ENCODE results near the gene SACS. TPM values are rescaled to one million over a fixed set of nuclear protein-coding genes. Genes with fewer than 3 reads are reported as not detected.

SACS gene
- total RNA-seq, 4 donors from 2014 or later: 12.9 to 32.9 (median 23.5) TPM

- TF ChIP-seq POLR2A (IDR thresholded peaks at IDR 0.05) (no peak), CTCF (IDR thresholded peaks at IDR 0.05) (no peak), EP300 (IDR thresholded peaks at IDR 0.05) (no peak)
- Histone ChIP-seq H3K9me3 (no peaks in the 10 kb centered on the region), H3K4me1 (peaks cover 0 to under 1% (median 0%) of the 10 kb centered on the region in 4 donors), H3K27me3 (no peaks in the 10 kb centered on the region), H3K36me3 (no peaks in the 10 kb centered on the region), H3K4me3 (no peak overlapping the region), H3K27ac (no peak overlapping the region)
- 59 to 64% methylated on average over 1 of the region's 1 CpG for WGBS, 2 donors
- DNase-seq (ENCODE audit: low spot score in 2 of 2): no peak
Observed at GRCh38 chr13:23460309-23460708, 26.8 kb upstream of the SACS start.

- TF ChIP-seq EP300 (IDR thresholded peaks at IDR 0.05) (no peak), CTCF (IDR thresholded peaks at IDR 0.05) (no peak), POLR2A (IDR thresholded peaks at IDR 0.05) (no peak)
Observed at GRCh38 chr13:23458989-23459388, 25.5 kb upstream of the SACS start.

GRCh38 chr13:23456437-23457210, 23.1 kb upstream of the SACS start:
- Histone ChIP-seq H3K27ac (no peak overlapping the region), H3K36me3 (no peaks in the 10 kb centered on the region), H3K27me3 (no peaks in the 10 kb centered on the region), H3K4me3 (no peak overlapping the region), H3K4me1 (no peaks in the 10 kb centered on the region), H3K9me3 (no peaks in the 10 kb centered on the region)
- WGBS, 2 donors: 77 to 80% methylated on average over 9 of the region's 9 CpGs
- TF ChIP-seq POLR2A (IDR thresholded peaks at IDR 0.05) (no peak), EP300 (IDR thresholded peaks at IDR 0.05) (no peak), CTCF (IDR thresholded peaks at IDR 0.05) (no peak)
- no peak for DNase-seq (ENCODE audit: low spot score in 2 of 2)

More at GRCh38 chr13:23458989-23459388, 25.5 kb upstream of the SACS start:
- 70 to 89% methylated on average over 4 of the region's 4 CpGs for WGBS, 2 donors
- no peak overlapping the region for H3K27ac ChIP-seq
- DNase-seq (ENCODE audit: low spot score in 2 of 2): no peak
- H3K36me3 ChIP-seq: no peaks in the 10 kb centered on the region
- no peaks in the 10 kb centered on the region for H3K27me3 ChIP-seq
- H3K4me3 ChIP-seq: no peak overlapping the region
- no peaks in the 10 kb centered on the region for H3K9me3 ChIP-seq
- no peaks in the 10 kb centered on the region for H3K4me1 ChIP-seq

GRCh38 chr13:23455401-23456185, 22.1 kb upstream of the SACS start:
- 86 to 88% methylated on average over 7 of the region's 7 CpGs for WGBS, 2 donors
- H3K9me3 ChIP-seq: no peaks in the 10 kb centered on the region
- DNase-seq (ENCODE audit: low spot score in 2 of 2): no peak
- no peaks in the 10 kb centered on the region for H3K4me1 ChIP-seq
- H3K36me3 ChIP-seq: no peaks in the 10 kb centered on the region
- TF ChIP-seq CTCF (IDR thresholded peaks at IDR 0.05) (no peak), EP300 (IDR thresholded peaks at IDR 0.05) (no peak), POLR2A (IDR thresholded peaks at IDR 0.05) (no peak)
- no peaks in the 10 kb centered on the region for H3K27me3 ChIP-seq
- no peak overlapping the region for H3K27ac ChIP-seq
- H3K4me3 ChIP-seq: no peak overlapping the region

- TF ChIP-seq EP300 (IDR thresholded peaks at IDR 0.05): no peak
- TF ChIP-seq CTCF (IDR thresholded peaks at IDR 0.05): no peak
- no peak for TF ChIP-seq POLR2A (IDR thresholded peaks at IDR 0.05)
- Histone ChIP-seq H3K4me1 (no peaks in the 10 kb centered on the region), H3K27ac (no peak overlapping the region), H3K9me3 (no peaks in the 10 kb centered on the region), H3K4me3 (no peak overlapping the region), H3K27me3 (no peaks in the 10 kb centered on the region), H3K36me3 (no peaks in the 10 kb centered on the region)
- DNase-seq (ENCODE audit: low spot score in 2 of 2): no peak
- 82 to 90% methylated on average over 8 of the region's 8 CpGs for WGBS, 2 donors
Observed at GRCh38 chr13:23453132-23453531, 19.6 kb upstream of the SACS start.
